Stimulated activated CD4-positive, alpha-beta T cell treated with anti-CD3 and anti-CD28 coated beads, Interleukin-4, amount 100 ng/mL, for 24 hours (primary cell): ENCODE data around the gene DOCK4.

Experiments used
- DNase-seq: peaks from one replicate; pipeline ENCODE4 v3.0.0-alpha.2; 2020

The DOCK4 gene

DNA sequence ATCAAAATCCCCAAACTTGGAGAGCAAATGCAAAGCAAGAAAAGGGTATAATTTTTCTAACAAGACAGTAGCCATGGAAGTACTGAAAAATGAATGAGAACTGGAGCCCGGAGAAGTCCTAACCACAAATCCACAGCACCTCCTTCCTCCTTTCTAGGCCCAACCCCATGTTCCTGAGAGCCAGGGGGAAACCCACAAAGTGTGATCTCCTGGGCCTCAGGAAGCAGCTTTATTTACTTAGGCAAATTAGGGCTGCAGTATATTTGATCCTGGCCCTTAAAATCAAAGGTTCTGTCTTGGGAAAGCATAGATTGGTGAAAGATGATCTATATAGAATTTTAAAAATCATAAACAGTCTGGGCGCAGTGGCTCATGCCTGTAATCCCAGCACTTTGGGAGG, 103.0 kb downstream of the DOCK4 start:
- no peak for DNase-seq

DNA sequence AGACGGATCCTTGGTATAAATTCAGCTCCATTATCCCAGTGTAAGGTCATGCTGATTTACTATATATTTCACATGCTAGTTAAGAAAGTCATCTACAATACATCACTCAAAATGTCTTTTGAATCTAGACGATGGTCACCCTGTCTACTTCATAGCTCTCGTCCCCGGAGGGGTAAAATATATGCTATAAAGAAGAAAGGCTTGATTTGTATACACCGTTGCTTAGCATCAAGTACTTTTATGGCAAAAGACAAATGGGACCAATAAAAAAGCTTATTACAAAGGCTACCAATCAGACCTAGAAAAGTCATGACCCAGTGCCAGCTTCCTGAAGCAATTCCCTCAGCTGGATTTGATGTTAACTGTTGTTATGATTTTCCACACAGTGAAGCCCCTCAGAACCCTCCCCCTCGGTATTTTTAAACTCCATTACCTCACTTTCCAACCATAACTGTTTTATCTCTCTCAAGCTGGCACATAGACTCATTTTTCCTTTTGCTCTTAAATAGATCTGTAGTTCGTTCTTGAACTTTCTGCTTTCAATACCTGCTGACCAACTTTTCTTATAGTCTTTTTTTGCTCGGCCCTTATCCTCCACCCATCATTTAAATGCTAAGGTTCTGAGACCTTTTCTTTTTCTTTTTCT, 104.9 kb downstream of the DOCK4 start:
- DNase-seq: no peak

DNA sequence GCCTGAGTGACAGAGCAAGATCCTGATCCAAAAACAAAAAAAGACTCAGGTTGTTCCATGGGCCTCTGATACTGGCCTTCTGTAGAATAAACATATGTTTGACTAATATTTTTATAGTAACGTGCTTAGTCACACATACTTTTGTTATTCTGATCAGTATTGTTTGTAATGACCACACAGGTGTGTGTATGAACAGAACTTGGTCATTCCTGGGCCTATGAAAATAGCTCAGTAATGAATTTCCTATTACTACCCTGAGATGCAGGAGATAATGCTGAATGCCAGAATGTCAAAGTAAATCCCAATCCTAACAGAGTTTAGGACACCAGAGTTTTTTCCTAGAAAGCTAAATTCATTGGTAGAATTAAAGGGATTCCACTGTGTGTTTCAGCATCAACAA, 108.7 kb downstream of the DOCK4 start:
- no peak for DNase-seq

DNA sequence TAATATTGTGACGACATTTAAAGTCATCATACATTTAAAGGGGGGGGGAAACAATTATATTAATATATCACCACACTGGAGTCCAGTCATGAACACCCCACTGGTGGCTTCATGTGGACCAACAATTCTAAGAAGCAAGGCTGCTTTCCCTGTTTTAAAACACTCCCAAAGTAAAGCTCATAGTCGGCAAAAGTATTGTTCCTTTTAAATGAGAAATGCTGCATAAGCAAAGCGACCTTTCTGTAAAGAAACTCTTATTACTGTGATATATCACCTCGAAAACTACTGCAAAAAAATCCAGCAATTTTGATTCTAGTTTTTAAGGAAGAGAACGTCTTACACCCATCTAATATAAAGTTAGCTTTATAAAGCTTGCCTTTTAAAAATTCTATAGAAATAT, 112.8 kb downstream of the DOCK4 start:
- DNase-seq: no peak

DNA sequence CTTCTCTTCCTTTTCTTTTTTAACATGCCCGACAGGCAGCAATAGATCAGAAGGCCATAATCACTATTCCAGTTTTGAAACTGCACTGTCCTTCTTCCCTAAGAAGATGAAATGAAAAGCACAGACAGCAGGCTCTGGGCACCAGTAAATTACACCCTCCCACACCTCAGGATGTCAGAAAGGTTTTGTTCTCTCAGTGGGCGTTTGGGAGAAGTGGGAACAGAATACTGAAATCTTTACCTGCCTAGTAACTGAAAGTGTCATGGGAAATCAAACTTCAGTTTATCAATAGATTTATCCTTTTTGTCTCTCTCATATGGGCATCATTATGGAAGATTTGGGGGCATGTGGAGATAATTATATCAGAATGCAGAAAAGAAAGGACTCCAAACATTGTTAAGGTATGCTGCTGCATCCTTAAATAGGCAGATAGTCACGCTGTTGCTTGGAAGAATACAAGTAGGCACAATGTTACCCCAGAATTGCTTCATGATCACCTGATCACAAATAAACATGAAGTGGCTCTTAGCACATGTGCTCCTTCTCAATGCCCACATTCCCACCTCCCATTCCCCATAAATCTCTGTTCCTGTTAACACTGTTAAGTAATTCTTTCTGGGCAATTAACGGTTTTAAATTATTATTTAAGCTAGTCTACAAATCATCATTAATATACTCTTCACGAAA, 113.3 kb downstream of the DOCK4 start:
- no peak for DNase-seq

DNA sequence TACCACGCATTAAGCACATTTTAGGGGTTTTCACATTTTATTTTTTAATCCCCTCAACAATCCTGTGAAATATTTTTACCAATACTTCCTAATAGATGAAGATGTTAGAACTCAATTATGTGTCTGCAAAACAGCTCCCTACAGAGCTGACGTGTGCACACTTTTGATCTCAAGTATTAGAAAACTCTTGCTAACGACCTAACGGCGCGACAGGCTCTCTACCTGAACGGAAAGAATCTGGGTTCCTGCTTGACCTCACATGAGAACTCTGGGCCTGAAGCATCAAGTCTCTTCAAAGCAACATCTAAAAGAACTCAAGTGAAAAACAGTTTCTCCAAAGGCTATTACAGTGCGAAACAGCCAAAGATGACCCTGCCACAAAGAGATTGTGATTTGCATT, 113.9 kb downstream of the DOCK4 start:
- DNase-seq: no peak

DNA sequence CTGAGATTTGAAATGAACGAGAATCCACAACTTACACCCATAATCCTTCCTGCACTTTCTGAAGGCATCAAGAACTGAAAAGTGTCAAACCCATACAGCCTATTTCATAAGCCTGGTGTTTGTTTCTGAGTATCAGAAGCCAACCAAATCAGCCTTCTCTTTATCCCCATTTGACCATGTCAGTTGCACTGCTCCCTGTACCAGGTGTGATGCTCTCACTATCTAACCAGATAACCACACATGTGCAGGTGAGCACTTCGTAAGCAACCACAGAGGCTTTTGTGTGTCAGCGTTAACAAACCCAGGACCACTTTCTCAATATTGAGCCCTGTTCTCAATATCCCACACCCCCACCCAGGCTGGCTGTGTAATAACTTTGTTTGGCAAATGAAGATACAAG, 114.4 kb downstream of the DOCK4 start:
- DNase-seq: no peak

DNA sequence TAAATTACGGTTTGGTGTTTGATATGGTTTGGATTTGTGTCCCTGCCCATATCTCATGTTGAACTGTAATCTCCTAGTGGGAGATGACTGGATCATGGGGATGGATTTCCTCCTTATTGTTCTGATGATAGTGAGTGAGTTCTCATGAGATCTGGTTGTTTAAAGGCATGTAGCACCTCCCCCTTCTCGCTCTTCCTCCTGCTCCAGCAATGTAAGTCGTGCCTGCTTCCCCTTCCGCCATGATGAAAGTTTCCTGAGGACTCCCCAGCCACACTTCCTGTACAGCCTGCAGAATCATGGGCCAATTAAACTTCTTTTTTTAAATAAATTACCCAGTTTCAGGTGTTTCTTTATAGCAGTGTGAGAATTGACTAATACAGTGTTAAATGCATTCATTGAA, 116.6 kb downstream of the DOCK4 start:
- no peak for DNase-seq

DNA sequence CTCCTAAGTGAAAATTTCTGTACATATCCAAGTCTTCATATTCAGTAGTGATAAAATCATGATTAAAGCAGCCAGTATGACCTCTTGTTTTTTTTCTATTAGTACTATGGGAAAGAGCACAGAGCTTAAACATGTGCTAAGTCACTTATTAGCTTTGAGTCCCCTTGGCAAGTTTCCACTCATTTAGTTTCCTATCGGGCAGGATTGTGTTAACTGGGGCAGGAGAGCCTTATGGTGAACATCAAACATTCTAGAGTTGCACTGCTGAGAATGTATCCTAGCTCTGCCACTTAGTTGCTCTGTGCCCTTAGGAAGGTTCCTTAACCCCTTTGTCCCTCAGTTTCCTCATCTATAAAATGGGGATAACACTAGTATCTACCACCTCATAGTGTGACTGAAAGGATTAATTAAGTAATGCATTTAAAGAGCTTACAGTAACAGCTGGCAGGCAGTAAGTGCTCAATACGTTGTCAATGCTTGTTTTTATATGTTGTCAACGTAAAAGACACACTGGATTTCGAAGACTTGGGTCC, 117.6 kb downstream of the DOCK4 start:
- no peak for DNase-seq

DNA sequence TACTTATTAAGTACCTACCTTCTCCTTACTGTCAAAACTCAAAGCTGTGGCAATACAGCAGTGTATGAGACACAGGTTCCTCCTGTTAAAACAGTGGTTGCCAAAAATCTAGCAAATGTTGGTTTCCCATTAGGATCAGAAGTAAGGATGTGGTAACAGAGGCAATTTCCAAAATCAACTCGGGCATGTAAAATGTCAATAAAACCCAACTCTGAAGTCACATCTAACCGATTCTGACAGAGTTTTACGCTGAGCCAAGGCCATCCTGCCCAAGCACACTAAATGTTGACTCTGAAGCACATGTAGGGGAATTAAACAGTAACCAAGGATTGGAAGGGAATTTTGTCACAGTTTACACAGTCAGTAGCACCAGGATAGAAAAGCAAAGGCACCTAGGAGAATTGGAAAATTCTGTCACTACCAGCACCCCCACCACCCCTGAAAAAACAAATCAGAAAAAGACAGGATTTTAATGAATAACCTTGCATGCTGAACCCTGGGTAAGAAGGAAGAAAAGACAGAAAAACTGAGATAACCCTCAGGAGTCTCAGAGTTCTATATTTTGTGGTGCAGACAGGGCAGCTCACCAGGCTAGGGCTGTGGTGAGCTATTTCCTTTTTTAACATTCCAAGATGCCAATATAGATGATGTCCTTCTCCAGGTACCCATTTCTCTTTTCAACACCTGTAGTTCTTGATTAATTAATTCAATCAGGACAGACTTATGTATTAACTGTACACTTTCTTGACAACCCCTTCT, 119.5 kb downstream of the DOCK4 start:
- DNase-seq: no peak

DNA sequence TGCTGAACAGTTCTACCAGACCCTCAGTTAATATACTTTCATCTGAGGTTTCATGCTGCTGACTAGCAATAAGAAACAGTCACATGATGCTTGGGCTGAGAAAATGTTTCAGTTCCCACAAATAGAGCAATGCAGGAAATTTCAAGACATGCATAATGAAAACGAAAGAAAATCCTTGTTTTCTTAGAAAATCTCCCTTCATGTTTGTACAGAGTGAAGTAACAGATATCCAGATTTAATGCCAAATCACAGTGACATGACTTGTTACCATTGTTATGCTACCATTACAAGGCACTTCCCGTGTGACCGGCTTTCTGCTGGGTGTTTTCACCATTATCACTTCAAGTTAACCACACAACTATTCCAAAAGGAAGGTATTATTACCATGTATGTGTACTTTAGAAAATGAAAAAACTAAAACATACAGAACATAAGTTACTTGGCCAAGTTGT, 121.7 kb downstream of the DOCK4 start:
- no peak for DNase-seq

DNA sequence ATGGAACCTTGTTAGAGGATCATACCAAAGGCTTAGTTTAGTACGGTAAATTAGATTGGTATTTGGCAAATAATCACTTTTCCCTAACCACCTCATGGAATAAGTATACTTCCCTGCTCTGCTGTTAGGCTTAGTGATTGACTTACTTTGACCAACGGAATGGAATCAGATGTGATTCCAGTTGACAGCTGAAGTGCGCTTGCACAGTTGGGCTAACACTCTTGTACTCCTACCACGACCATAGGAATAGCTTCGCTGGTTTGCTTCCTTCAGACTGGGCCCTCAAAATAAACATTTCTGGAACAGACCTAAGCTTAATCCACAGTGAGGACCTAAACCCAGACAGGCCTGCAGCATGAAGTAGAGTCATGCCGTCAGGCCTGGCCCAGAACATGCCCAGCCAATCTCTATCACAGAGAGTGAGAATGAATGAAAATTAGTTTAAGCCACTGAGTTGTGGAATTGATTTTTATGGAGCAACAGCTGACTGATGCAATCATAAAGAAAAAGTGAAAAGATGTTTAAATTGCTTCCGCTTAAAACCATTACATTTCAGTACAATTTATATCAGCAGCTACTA, 122.3 kb downstream of the DOCK4 start:
- DNase-seq: no peak

DNA sequence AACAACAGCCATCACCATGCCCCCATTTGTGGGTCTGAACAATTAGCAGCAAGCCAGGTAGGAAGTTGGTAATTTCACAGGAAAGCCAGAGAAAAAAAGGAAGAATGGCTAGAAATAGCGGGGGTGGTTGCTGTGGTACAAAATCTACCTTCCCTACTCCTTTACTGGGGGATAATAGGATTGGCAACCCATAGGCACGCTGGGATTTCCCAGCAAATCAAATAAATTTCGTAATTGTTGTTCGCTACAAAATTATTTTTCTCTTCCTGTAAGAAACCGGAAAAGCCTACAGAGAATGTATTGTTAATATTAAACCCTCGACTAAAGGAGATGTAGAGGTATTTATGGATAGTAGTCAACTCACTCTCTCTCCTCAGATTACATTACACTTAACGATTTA, 123.9 kb downstream of the DOCK4 start:
- no peak for DNase-seq

DNA sequence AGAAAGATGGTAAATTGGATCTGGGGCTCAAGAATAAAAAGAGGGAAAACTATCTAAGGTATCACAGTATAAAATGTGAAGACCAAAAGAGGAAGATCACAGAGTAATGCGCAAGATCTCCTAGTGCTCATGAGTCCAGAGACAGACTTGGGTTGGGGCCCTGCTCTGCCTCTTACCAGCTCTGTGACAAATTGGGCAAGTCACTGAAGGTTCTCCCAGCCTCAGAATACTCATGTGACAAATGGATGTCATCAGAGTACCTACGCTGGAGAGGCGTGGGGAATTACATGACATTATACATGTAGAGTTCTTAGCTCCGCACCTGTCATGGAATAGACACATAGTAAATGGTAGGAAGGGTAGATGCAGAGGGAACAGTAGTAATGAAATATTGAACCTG, 124.4 kb downstream of the DOCK4 start:
- no peak for DNase-seq

DNA sequence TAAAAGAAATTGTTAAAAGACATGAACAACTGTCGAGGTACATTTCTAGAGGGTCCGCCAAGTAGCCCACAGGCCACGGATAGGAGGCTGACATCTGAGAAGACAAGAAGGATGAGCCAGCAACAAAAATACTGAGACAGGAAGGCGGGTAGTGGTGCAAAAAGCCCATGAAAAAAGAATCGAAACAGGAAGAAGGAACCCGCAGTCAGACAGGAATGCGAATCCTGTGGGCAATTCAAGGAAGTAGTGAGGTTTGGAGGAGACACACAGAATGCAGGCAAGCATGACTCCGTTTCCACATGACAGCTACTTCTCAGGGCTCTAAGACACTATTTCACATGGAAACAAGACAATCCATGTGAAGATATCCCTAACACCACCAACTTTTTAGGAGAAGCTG, 125.2 kb downstream of the DOCK4 start:
- no peak for DNase-seq

DNA sequence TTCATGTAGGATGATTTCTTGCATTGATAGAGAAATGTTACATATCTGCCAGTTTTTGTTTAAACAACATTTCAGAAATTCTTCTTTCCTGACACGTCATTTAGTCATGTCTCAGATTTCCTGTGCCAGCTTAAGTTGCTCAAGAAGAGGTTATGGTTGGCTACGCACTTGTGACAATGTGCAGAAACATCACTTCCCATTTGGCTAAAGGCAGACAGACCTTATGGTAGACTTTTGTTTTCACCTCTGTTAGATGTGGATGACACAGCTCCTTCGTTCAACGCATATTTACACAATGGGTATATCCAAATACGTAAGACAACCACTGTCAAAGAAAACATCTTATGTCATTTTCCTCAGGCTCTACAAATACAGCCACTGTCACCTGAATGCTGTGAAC, 125.8 kb downstream of the DOCK4 start:
- no peak for DNase-seq

DNA sequence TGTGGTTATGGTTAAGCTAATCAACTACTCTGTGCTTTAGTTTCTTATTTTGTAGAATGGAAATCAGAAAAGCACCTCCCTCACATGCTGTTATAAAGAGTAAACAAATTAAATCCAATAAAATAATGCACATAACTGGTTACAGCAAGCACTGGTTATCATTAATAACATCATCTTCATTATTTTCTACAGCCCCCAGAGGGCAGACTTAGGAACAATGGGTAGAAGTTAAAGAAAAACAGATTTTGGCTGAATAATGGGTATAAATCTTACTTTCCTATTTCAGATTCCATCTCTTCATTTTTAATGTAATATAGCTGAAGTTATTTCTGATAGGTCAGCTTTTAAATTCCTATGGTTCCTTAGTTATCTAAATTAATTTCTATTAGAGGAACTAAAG, 126.5 kb downstream of the DOCK4 start:
- no peak for DNase-seq

DNA sequence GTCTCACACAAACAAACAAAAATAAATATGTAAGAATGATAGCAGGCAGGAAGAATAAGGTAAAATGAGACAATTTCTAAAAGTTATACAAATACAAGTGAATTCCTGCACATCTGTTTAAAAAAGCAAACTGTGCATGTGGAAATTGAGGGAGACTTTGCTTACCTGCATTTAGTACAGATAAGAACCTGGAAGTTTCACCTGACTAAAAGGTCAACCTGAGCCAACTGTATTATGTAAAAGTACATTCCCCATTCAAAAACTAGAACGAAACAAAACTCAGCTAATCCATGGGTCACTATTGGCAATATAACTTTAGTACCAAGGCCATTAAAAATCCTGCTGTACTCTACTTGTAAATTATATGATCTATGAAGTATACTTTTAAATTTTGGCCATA, 127.1 kb downstream of the DOCK4 start:
- no peak for DNase-seq

DNA sequence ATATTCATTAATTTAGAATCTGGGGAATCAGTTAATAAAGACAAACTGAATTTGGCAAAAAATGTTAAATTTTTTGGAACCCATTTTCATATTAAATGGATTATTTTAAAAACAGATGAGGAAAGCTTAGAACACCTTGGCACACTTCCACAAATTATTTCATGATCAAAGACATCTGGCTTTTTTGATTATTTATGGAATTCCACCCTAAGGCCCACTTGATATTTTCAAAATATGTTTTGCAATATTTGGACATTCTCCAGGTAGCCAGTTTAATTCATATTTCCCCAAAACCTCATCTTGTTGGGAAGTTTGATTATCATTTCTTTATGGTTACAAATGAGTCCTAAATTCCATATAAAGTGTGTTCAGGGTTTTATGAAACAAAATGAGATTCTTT, 129.9 kb downstream of the DOCK4 start:
- no peak for DNase-seq

DNA sequence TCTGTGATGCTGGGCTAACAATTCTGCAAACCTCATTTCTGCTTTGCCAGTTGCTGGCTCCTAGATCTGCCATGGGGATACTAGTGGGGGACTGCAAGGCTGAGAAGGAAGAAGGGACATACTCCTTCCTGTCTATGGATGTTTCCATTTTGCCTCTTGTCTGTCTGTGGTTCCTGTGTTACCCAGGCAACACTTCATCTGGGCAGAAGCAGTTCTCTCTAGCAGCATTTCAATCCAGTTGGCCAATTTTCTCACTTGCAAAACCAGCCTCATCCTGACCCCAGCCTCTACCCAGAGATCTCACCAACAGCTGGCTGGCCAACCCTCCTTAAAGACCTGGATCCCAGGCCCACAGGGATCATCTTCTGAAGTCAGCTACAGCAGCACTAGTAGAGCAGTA, 131.7 kb downstream of the DOCK4 start:
- no peak for DNase-seq

DNA sequence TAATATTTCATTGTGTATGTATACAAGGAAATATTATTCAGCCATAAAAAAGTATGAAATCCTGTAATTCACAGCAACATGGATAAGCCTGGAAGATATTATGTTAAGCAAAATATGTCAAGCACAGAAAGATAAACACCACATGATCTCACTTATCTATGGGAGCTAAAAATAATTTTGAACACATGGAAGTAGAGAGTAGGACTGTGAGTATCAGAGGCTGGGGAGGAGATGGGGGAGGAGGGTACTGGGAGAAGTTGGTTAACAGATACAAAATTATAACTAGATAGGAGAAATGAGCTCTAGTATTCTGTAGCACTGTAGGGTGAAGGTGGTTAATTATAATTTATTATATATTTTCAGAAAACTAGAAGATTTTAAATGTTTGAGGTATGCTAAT, 132.7 kb downstream of the DOCK4 start:
- no peak for DNase-seq

DNA sequence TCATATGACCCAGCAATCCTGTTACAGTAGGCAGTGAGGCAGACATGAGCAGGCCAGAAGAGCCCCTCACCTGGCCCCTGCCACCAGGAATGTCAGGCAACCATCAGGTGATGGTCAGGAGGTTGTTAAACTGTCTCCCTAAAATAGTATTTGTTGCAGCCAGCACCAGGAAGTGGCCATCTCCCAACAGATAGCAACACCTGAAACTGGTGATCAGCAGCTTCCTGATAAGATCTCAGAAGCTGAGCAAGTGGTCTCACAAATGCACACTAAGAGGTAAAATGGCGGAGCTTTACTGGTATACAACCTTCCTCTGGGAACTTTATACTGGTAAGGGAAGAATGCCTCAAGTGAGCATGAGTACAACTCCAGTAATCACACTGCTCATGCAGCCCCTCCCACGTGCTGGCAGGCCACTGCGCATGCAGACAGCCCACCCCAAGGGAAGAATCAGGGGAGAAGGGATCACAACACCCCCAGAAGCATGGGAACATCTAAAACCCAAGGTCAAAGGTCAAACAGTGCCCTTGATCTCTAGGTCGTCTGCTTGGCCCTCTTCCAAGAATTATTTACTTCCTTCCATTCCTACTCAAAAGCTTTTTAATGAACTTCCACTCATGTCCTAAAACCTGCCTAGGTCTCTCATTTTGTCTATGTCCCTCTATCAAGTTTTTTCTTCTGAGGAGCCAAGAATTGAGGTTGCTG, 133.5 kb downstream of the DOCK4 start:
- DNase-seq: no peak

DNA sequence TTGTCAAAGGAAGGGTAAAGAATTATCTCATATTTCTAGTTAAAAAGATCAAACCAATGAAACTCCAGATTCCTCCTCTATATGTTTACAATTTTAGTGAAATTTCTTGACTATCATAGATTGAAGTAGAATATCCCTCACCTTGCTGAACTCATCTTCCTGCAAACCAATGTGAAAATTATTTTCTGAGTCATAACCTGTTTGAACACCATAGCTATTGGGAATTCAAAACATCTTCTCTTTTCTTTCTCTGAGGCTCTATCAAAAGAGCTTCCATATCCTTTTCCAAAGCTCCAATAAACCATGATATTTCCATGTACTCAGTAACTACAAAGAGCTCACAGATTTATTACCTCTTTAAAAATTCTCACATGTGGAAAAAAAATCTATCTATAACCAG, 134.3 kb downstream of the DOCK4 start:
- DNase-seq: no peak
